Mesangial cell (primary cell): ENCODE measurements around the gene PPM1H. TPM values are rescaled to one million over a fixed set of nuclear protein-coding genes. Genes with fewer than 3 reads are reported as not detected.

Experiments
- total RNA-seq: library from RNA; depleted of rRNA; stranded (reverse); fragments of >200 nt; gene quantifications from 2 replicates; pipeline ENCODE4 v1.2.3, GENCODE V29; 2015

PPM1H gene, protein sequence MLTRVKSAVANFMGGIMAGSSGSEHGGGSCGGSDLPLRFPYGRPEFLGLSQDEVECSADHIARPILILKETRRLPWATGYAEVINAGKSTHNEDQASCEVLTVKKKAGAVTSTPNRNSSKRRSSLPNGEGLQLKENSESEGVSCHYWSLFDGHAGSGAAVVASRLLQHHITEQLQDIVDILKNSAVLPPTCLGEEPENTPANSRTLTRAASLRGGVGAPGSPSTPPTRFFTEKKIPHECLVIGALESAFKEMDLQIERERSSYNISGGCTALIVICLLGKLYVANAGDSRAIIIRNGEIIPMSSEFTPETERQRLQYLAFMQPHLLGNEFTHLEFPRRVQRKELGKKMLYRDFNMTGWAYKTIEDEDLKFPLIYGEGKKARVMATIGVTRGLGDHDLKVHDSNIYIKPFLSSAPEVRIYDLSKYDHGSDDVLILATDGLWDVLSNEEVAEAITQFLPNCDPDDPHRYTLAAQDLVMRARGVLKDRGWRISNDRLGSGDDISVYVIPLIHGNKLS
- 2.4 and 12.5 TPM in 2 replicates for total RNA-seq

DNA sequence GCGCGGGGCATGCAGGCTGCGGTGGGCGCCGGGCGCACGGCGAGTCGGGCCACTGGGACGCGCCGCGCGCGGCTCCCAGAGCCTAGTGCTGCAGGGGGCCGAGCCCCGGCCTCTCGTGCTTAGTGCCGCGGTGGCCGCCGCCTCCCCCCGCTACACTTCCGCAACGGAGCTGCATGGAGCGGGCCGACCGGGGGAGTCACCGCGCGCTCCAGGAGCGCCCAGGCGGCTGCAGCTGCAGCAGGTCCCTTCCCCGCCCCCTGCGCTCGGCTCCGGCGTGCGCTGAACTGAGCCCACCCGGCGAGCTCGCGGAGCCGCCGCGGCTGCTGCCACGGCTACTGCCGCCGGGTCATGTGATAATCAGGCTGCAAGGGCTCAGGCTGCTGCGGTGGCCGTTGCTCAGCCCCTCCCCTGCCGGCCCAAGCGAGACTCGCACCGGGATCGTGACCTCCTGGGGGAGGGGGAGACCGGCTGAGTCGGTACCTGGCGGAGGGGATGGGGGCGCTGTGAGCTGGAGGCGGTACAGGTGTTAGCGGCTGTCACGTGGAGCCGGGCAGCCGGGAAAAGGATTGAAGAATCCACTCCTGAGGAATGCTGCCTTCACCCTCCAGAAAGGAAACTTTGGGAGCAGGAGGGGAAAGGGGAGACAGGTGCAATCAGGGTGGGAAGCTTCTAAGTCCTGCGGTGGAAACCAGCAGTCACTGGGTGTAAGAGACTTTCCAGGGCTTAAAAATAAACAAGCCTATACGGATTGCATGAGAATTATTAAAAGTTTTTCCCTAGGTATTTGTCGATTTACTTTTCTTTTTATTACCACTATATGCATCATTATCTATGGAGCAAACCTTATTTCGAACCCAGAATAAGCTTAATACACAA, at the start of gene PPM1H:
PPM1H (minus strand) TSS at position 352 of the 876 bp plus-strand sequence. CDS start 414 bp downstream, outside the sequence.

Other genes starting within 250 kb of the PPM1H start
- not detected in 2 replicates for gene AVPR1A, start 216.1 kb upstream of the PPM1H start, total RNA-seq